NT2/D1 (cell line): ENCODE measurements around the gene FARS2.

Source experiments
- DNase-seq: peaks from one replicate; pipeline ENCODE4 v3.0.0-alpha.2; 2011; ENCODE audit warnings: low read depth, low spot score
- H3K27me3 ChIP-seq: 2 replicates; pipeline ENCODE4 v1.6.0; 2011; ENCODE audit warnings: mild to moderate bottlenecking; ENCODE audit not compliant: insufficient read length, insufficient read depth
- H3K36me3 ChIP-seq: 2 replicates; pipeline ENCODE4 v1.6.1; 2011; ENCODE audit warnings: mild to moderate bottlenecking, low read length, mixed read lengths; ENCODE audit not compliant: insufficient read depth, insufficient read length
- H3K4me1 ChIP-seq: 2 replicates; pipeline ENCODE4 v1.5.1; 2011; ENCODE audit not compliant: insufficient read depth, insufficient read length
- H3K4me3 ChIP-seq: 2 replicates; pipeline ENCODE4 v1.5.1; 2011; ENCODE audit warnings: low read depth; ENCODE audit not compliant: insufficient read length
- H3K9ac ChIP-seq: 2 replicates; pipeline ENCODE4 v1.6.0; 2011; ENCODE audit warnings: low read depth; ENCODE audit not compliant: insufficient read length
- H3K9me3 ChIP-seq: 2 replicates; pipeline ENCODE4 v1.5.1; 2011; ENCODE audit warnings: mild to moderate bottlenecking, low read length; ENCODE audit not compliant: insufficient read depth
- SUZ12 ChIP-seq: IDR thresholded peaks from 2 replicates; pipeline ENCODE4 v1.6.1; 2011; ENCODE audit not compliant: insufficient read length, insufficient read depth; ENCODE audit errors: extremely low read depth
- YY1 ChIP-seq: IDR thresholded peaks from 2 replicates; pipeline ENCODE4 v1.6.1; 2011; ENCODE audit not compliant: insufficient read length, insufficient read depth
- ZNF274 ChIP-seq: IDR thresholded peaks from 2 replicates; pipeline ENCODE4 v1.6.1; 2011; ENCODE audit warnings: mild to moderate bottlenecking, low read depth, low read length

The FARS2 gene

DNA sequence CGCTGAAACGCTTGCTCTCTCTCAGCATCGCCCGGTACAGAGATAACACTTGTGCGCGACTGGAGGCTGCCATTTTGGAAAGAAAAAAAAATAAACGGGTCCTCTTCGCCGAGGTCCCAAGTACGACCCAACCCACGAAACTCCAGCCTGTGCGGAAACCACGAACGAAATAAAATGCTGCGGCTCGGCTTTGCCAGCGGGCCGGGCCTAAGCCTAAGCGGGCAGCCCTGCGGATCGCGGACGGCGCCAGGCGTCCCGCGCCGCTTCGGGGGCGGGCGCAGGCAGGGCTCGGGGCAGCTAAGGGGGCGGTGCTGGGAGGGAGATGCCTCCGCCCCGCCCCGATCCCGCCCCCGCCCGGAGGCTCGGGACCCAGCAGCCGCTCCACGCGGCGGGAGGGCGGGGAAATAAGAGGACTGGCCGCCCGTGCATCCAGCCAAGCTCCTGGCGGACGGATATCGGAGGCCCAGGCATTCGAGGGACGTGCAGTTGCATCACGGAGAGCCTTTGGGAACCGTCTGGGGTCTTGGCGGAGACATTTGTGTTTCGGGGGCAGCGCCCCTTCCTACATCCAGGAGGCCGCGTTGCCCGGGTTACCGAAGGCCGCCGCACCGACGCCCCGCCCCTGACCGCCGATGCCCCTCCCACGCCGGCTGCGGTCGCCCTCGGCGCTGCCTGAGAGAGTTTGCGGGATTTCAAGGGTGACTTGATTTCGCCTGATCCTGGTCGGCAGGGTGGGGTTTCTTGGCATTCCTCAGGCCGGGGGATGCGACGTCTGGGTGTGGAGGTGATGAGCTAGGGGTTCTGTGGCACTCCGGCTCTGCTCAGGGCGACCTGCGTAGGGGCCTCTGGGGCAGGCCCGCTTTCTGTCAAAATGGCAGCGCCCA is at the start of gene FARS2, which contains the start of gene LYRM4:
FARS2 (plus strand) TSS at position 853 of the 884 bp plus-strand sequence.
LYRM4 (minus strand) TSS at position 290 of the 884 bp plus-strand sequence; CDS start at position 73, 217 bp downstream.
- Histone ChIP-seq H3K36me3 (peaks cover 27% of the 10 kb centered on the region), H3K4me1 (no peaks in the 10 kb centered on the region), H3K4me3 (peak within 1 kb of the TSS; percentile 69), H3K9ac (peak within 1 kb of the TSS; percentile 86), H3K9me3 (no peaks in the 10 kb centered on the region), H3K27me3 (no peaks in the 10 kb centered on the region)
- peak; percentile 60 for DNase-seq
- no peak for TF ChIP-seq ZNF274
- peak; percentile 91 for TF ChIP-seq YY1
- TF ChIP-seq SUZ12, result no peak

DNA sequence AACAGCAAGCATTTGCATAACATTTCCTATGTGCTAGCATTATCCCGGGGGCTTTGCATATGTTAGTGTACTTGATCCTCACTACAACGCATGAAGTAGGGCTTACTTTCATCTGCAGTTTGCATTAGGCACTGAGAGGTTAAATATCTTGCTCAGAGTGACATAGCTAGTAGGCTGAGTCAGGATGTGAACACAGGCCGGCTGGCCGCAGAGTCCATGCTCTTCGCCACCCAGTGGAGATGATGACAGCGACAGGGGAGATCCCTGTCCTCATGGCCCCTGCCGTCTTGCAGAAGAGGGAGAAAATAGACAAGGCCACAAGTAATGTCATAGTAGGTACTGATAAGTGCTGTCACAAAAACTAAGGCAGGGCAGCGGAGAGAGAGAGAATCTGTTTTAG is 47.5 kb upstream of the FARS2 start:
- H3K36me3 ChIP-seq, result peaks cover 34% of the 10 kb centered on the region
- TF ChIP-seq ZNF274, result no peak
- TF ChIP-seq YY1, result no peak
- TF ChIP-seq SUZ12, result no peak
- DNase-seq, result no peak
- H3K4me3 ChIP-seq, result no peak overlapping the region
- H3K27me3 ChIP-seq, result no peaks in the 10 kb centered on the region
- no peak overlapping the region for H3K9ac ChIP-seq
- H3K9me3 ChIP-seq, result no peaks in the 10 kb centered on the region
- H3K4me1 ChIP-seq, result no peaks in the 10 kb centered on the region

DNA sequence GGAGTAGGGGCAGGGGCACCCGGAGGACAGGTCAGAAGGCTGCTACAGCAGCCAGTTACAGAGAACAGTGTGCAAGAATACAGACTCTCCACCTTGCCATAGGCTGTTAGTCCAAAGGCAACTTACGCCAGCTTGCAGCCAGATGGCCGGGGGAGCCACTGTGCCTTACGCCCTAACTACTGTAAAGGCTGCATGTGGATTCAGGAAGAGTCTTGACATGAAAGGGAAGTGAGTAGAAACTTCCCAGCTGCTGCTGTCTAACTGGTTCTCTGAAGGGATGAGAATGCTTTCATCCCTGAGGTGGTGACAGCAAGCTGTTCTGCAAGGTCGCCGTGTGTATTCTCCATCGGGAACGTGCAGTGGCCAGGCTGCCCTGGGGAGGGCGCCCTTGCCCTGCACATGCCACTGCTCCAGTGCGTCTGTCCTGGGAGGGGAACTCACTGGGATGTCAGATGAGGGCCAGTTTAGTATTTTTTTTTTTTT is 46.7 kb upstream of the FARS2 start:
- H3K27me3 ChIP-seq, result no peaks in the 10 kb centered on the region
- H3K9ac ChIP-seq, result no peak overlapping the region
- no peak overlapping the region for H3K4me3 ChIP-seq
- H3K9me3 ChIP-seq, result no peaks in the 10 kb centered on the region
- H3K4me1 ChIP-seq, result no peaks in the 10 kb centered on the region
- DNase-seq, result peak; percentile 23
- TF ChIP-seq ZNF274, result no peak
- TF ChIP-seq YY1, result no peak
- TF ChIP-seq SUZ12, result no peak
- peaks cover 34% of the 10 kb centered on the region for H3K36me3 ChIP-seq

DNA sequence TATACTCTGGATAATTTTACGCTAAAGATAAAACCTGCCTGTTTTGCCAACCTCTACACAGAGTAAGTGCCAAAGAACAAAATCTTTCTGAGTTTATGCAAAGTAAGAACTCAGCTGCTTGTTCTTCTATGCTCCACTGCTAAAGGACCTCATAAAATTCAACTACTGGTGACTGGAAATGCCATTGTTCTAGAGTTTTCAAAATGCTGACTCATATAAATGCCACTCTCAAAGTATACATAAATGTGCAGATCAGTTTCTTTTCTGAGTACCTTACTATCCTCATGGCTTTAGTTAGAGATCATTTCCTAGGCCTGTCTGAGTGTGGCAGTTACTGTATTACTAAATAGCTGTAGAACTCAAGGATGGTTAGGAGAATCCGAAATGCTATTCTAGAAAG is 46.2 kb upstream of the FARS2 start:
- Histone ChIP-seq H3K4me3 (no peak overlapping the region), H3K9ac (no peak overlapping the region), H3K27me3 (no peaks in the 10 kb centered on the region), H3K36me3 (peaks cover 34% of the 10 kb centered on the region), H3K4me1 (no peaks in the 10 kb centered on the region), H3K9me3 (no peaks in the 10 kb centered on the region)
- DNase-seq, result no peak
- TF ChIP-seq YY1 (no peak), ZNF274 (no peak), SUZ12 (no peak)

DNA sequence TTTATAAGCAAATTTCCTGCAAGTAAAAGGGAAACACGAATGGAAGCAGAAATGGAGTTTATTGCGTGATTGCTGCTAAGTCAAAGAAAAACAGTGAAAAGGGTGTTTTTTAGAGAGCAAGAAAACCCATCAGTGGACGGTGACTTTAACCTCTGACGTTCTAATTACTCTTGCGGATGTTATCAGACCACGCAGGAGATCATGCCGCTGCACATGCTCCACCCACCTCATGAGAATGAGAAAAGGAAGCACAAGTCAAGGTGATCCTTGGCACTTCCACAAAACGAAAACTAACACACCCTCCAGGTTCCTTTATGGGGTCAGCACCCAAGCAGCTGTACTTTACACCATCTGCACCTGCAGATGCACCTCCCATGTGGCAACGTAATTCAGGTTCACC is 45.5 kb upstream of the FARS2 start:
- no peak overlapping the region for H3K9ac ChIP-seq
- TF ChIP-seq SUZ12, result no peak
- no peak for TF ChIP-seq YY1
- H3K4me3 ChIP-seq, result no peak overlapping the region
- no peaks in the 10 kb centered on the region for H3K4me1 ChIP-seq
- no peaks in the 10 kb centered on the region for H3K27me3 ChIP-seq
- H3K36me3 ChIP-seq, result peaks cover 34% of the 10 kb centered on the region
- H3K9me3 ChIP-seq, result no peaks in the 10 kb centered on the region
- DNase-seq, result no peak

DNA sequence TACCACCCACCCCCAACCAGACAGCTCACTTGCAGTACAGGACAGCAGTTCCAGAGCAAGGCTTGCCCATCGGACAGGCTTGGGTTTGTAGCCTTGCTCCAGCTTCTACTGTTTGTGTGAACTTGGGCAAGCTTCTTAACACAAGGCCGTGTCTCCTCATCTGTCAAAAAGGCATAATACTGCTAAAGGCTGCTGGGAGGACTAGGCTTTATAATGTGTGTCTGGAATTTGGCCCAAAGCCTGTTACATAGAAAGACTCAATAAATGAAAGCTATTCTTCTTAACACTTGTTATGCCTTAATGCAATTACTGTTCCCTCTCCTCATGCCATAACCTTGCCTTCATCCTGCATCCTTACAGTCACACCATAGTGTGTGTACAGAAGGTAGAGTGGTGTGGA is 44.0 kb upstream of the FARS2 start:
- DNase-seq, result no peak
- Histone ChIP-seq H3K36me3 (peaks cover 41% of the 10 kb centered on the region), H3K4me3 (no peak overlapping the region), H3K4me1 (no peaks in the 10 kb centered on the region), H3K9me3 (no peaks in the 10 kb centered on the region), H3K9ac (no peak overlapping the region), H3K27me3 (no peaks in the 10 kb centered on the region)
- TF ChIP-seq SUZ12 (no peak), ZNF274 (no peak)

DNA sequence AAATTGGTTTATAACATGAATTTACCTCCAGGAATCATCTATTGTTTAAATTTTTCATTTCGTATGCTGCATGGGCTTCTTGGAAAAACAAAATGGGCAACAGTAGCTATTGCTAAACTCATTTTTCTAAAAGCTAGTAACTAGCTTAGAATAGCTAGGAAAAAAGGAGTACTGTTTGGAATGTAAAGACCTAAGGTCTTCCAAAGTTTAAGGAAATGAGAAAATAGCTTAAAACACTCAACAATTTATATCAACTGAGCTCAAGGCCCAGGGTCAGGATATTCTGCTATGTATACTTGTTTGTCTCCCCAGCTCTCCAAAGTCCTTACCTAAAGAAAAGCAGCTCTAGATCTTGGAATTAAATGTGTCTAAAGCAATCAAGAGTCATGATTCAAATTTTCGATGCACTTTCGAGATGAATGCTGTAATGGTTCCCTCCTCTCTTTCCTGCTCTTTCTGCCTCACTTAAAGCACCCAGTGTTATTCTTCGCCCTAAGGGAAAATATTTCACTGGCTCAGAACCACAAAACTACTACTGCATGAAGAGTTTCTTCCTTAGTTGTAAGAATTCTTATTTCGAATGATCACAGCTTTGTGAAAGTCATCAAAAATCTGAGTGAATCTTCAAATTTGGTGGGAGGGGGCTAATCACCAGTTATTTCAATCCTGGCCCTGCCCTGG is 42.2 kb upstream of the FARS2 start:
- no peaks in the 10 kb centered on the region for H3K27me3 ChIP-seq
- TF ChIP-seq SUZ12 (no peak), ZNF274 (no peak), YY1 (no peak)
- H3K4me3 ChIP-seq, result no peak overlapping the region
- H3K9me3 ChIP-seq, result no peaks in the 10 kb centered on the region
- no peak for DNase-seq
- peaks cover 31% of the 10 kb centered on the region for H3K36me3 ChIP-seq
- H3K9ac ChIP-seq, result no peak overlapping the region
- H3K4me1 ChIP-seq, result no peaks in the 10 kb centered on the region
